HEK293 (cell line): ENCODE measurements around the gene NAV2.

ENCODE experiments used
- CTCF ChIA-PET: fragments of 350-600 bp; formaldehyde crosslinking; extraction: SDS; loops from one replicate; lab custom pipeline; 2021; ENCODE audit warnings: antibody characterized with exemption; lab: Yijun Ruan, JAX
- POLR2A ChIA-PET: fragments of 300-600 bp; formaldehyde crosslinking; extraction: SDS; loops from one replicate; lab custom pipeline; 2020; ENCODE audit warnings: antibody characterized with exemption, inconsistent platforms; lab: Yijun Ruan, JAX
- H3K27ac ChIP-seq: fragments of 200-500 bp; sonication (Bioruptor generic); 2 replicates; pipeline ENCODE4 v1.5.1; 2014; ENCODE audit warnings: low read depth, low read length, control low read depth, inconsistent platforms; ENCODE audit errors: extremely low read depth
- H3K36me3 ChIP-seq, 2 experiments: fragments of 200-500 bp in 1 of 2; sonication (Bioruptor generic) in 1 of 2; 1 replicate in 1 of 2; 2 replicates in 1 of 2; pipeline ENCODE4 v1.5.1; 2014 to 2017; ENCODE audit warnings: inconsistent platforms in 2 of 2, low read length in 2 of 2; ENCODE audit not compliant: control insufficient read depth in 2 of 2, insufficient read depth in 1 of 2
- H3K4me1 ChIP-seq: fragments of 200-500 bp; sonication (Bioruptor generic); 2 replicates; pipeline ENCODE4 v1.5.1; 2014; ENCODE audit warnings: mild to moderate bottlenecking, low read length, inconsistent platforms; ENCODE audit not compliant: control insufficient read depth, insufficient read depth
- H3K4me3 ChIP-seq: 2 replicates; pipeline ENCODE4 v1.5.1; 2011; ENCODE audit warnings: low read depth, mild to moderate bottlenecking, control low read depth, low read length, moderate library complexity
- H3K9me3 ChIP-seq: fragments of 200-500 bp; sonication (Bioruptor generic); 2 replicates; pipeline ENCODE4 v1.5.1; 2014; ENCODE audit warnings: low read depth, low read length, inconsistent platforms; ENCODE audit not compliant: control insufficient read depth, insufficient read depth
- GFI1B ChIP-seq: fragments of 450-650 bp; formaldehyde crosslinking; IDR thresholded peaks from 2 replicates; pipeline ENCODE4 v1.5.1; 2016; ENCODE audit warnings: missing biosample characterization, missing genetic modification characterization
- GLIS2 ChIP-seq: fragments of 450-650 bp; formaldehyde crosslinking; IDR thresholded peaks from 2 replicates; pipeline ENCODE4 v1.5.1; 2016; ENCODE audit warnings: missing biosample characterization, missing genetic modification characterization
- KLF10 ChIP-seq: fragments of 450-650 bp; IDR thresholded peaks from 2 replicates; pipeline ENCODE4 v1.5.1; 2018; ENCODE audit warnings: missing biosample characterization, mild to moderate bottlenecking, missing genetic modification characterization
- OVOL3 ChIP-seq: fragments of 450-650 bp; formaldehyde crosslinking; IDR thresholded peaks from 2 replicates; pipeline ENCODE4 v1.5.1; 2016; ENCODE audit warnings: missing biosample characterization, missing genetic modification characterization
- SP3 ChIP-seq: fragments of 450-650 bp; formaldehyde crosslinking; IDR thresholded peaks from 2 replicates; pipeline ENCODE4 v1.5.1; 2016; ENCODE audit warnings: missing biosample characterization, missing genetic modification characterization
- ZBTB8A ChIP-seq: fragments of 450-650 bp; formaldehyde crosslinking; IDR thresholded peaks from 2 replicates; pipeline ENCODE4 v1.5.1; 2016; ENCODE audit warnings: missing biosample characterization, missing genetic modification characterization
- ZIC2 ChIP-seq: fragments of 450-650 bp; formaldehyde crosslinking; IDR thresholded peaks from 2 replicates; pipeline ENCODE4 v1.5.1; 2016; ENCODE audit warnings: missing biosample characterization, missing genetic modification characterization
- ZNF169 ChIP-seq: fragments of 450-650 bp; formaldehyde crosslinking; IDR thresholded peaks from 2 replicates; pipeline ENCODE4 v1.5.1; 2016; ENCODE audit warnings: missing biosample characterization, missing genetic modification characterization
- ZNF19 ChIP-seq: fragments of 450-650 bp; formaldehyde crosslinking; IDR thresholded peaks from 2 replicates; pipeline ENCODE4; 2016; ENCODE audit warnings: missing biosample characterization, missing genetic modification characterization, low read depth
- ZNF202 ChIP-seq: fragments of 450-650 bp; formaldehyde crosslinking; IDR thresholded peaks from 2 replicates; pipeline ENCODE4 v1.5.1; 2016; ENCODE audit warnings: missing biosample characterization, missing genetic modification characterization, borderline replicate concordance
- ZNF239 ChIP-seq: fragments of 450-650 bp; formaldehyde crosslinking; IDR thresholded peaks from 2 replicates; pipeline ENCODE4 v1.5.1; 2016; ENCODE audit warnings: missing biosample characterization, missing genetic modification characterization
- ZNF274 ChIP-seq, 2 experiments: fragments of 200-500 bp in 1 of 2; fragments of 450-650 bp in 1 of 2; sonication (Bioruptor generic) in 1 of 2; formaldehyde crosslinking in 1 of 2; IDR thresholded peaks; 2 replicates each; pipeline versions ENCODE4 v1.5.1 to v1.6.1; 2014 to 2016; ENCODE audit warnings: borderline replicate concordance in 1 of 2, inconsistent platforms in 1 of 2, low read length in 1 of 2, missing biosample characterization in 1 of 2, missing genetic modification characterization in 1 of 2
- ZNF311 ChIP-seq: fragments of 450-650 bp; formaldehyde crosslinking; IDR thresholded peaks from 2 replicates; pipeline ENCODE4 v1.5.1; 2017; ENCODE audit warnings: missing biosample characterization, missing genetic modification characterization, borderline replicate concordance
- ZNF366 ChIP-seq: fragments of 450-650 bp; formaldehyde crosslinking; conservative IDR thresholded peaks from 2 replicates; pipeline ENCODE4 v1.5.1; 2016; ENCODE audit warnings: missing biosample characterization, missing genetic modification characterization
- ZNF391 ChIP-seq: fragments of 450-650 bp; formaldehyde crosslinking; IDR thresholded peaks from 2 replicates; pipeline ENCODE4 v1.5.1; 2016; ENCODE audit warnings: low read depth, missing biosample characterization, missing genetic modification characterization, borderline replicate concordance
- ZNF394 ChIP-seq: fragments of 450-650 bp; formaldehyde crosslinking; IDR thresholded peaks from 2 replicates; pipeline ENCODE4 v1.5.1; 2016; ENCODE audit warnings: missing biosample characterization, missing genetic modification characterization, mild to moderate bottlenecking, moderate library complexity, borderline replicate concordance
- ZNF548 ChIP-seq: fragments of 450-650 bp; formaldehyde crosslinking; IDR thresholded peaks from 2 replicates; pipeline ENCODE4 v1.5.1; 2016; ENCODE audit warnings: missing biosample characterization, missing genetic modification characterization
- ZNF571 ChIP-seq: fragments of 450-650 bp; formaldehyde crosslinking; IDR thresholded peaks from 2 replicates; pipeline ENCODE4 v1.5.0; 2017; ENCODE audit warnings: missing biosample characterization, missing genetic modification characterization
- ZNF677 ChIP-seq: fragments of 450-650 bp; IDR thresholded peaks from 2 replicates; pipeline ENCODE4 v1.5.0; 2018; ENCODE audit warnings: missing biosample characterization, mild to moderate bottlenecking, missing genetic modification characterization, moderate library complexity
- ZNF830 ChIP-seq: fragments of 450-650 bp; IDR thresholded peaks from 2 replicates; pipeline ENCODE4 v1.5.0; 2018; ENCODE audit warnings: missing biosample characterization, missing genetic modification characterization, low read depth, mild to moderate bottlenecking, moderate library complexity
- ZNF837 ChIP-seq: fragments of 450-650 bp; formaldehyde crosslinking; IDR thresholded peaks from 2 replicates; pipeline ENCODE4 v1.5.1; 2016; ENCODE audit warnings: missing biosample characterization, missing genetic modification characterization
- TF ChIP-seq, protein P1 (sequence below): fragments of 450-650 bp; formaldehyde crosslinking; IDR thresholded peaks from 2 replicates; pipeline ENCODE4 v1.5.1; 2016; ENCODE audit warnings: missing biosample characterization, missing genetic modification characterization
- TF ChIP-seq, protein P2 (sequence below): fragments of 450-650 bp; formaldehyde crosslinking; IDR thresholded peaks from 2 replicates; pipeline ENCODE4 v1.5.1; 2016; ENCODE audit warnings: missing biosample characterization, missing genetic modification characterization, borderline replicate concordance
- TF ChIP-seq, protein P3 (sequence below): fragments of 450-650 bp; formaldehyde crosslinking; IDR thresholded peaks from 2 replicates; pipeline ENCODE4 v1.5.1; 2016; ENCODE audit warnings: missing biosample characterization, missing genetic modification characterization

The NAV2 gene

GRCh38 chr11:20114588-20114987 is 402.0 kb downstream of the NAV2 start:
- no peak overlapping the region for H3K4me3 ChIP-seq
- peaks cover 0 to 38% of the 10 kb centered on the region in 2 experiments; a peak in 1 of 3 replicates for H3K36me3 ChIP-seq
- TF ChIP-seq, protein P1, sequence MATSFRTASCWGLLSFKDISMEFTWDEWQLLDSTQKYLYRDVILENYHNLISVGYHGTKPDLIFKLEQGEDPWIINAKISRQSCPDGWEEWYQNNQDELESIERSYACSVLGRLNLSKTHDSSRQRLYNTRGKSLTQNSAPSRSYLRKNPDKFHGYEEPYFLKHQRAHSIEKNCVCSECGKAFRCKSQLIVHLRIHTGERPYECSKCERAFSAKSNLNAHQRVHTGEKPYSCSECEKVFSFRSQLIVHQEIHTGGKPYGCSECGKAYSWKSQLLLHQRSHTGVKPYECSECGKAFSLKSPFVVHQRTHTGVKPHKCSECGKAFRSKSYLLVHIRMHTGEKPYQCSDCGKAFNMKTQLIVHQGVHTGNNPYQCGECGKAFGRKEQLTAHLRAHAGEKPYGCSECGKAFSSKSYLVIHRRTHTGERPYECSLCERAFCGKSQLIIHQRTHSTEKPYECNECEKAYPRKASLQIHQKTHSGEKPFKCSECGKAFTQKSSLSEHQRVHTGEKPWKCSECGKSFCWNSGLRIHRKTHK (tag by site-specific recombination), result no peak
- TF ChIP-seq GFI1B (no peak), ZNF169 (tag by site-specific recombination) (no peak), ZNF837 (tag by site-specific recombination) (no peak)
- TF ChIP-seq, protein P2, sequence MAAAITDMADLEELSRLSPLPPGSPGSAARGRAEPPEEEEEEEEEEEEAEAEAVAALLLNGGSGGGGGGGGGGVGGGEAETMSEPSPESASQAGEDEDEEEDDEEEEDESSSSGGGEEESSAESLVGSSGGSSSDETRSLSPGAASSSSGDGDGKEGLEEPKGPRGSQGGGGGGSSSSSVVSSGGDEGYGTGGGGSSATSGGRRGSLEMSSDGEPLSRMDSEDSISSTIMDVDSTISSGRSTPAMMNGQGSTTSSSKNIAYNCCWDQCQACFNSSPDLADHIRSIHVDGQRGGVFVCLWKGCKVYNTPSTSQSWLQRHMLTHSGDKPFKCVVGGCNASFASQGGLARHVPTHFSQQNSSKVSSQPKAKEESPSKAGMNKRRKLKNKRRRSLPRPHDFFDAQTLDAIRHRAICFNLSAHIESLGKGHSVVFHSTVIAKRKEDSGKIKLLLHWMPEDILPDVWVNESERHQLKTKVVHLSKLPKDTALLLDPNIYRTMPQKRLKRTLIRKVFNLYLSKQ (tag by site-specific recombination), result no peak
- CTCF ChIA-PET, result interaction anchor here (0.6 to 8.6 kb wide), 7 partner anchors 14 to 1044 kb away, joined by 3 to 70 read pairs (median 3); no protein-coding TSS in a partner anchor
- peaks cover 3% of the 10 kb centered on the region; the same call in 1 of the 2 replicates for H3K4me1 ChIP-seq
- H3K9me3 ChIP-seq, result no peaks in the 10 kb centered on the region
- POLR2A ChIA-PET, result no interaction called here
- H3K27ac ChIP-seq, result no peak overlapping the region

GRCh38 chr11:20116825-20117224 is 404.2 kb downstream of the NAV2 start:
- no peak overlapping the region for H3K4me3 ChIP-seq
- TF ChIP-seq ZBTB8A (tag by site-specific recombination) (no peak), ZNF274 (IDR thresholded peaks at IDR 0.05; ENCODE audit: low read length) (no peak), ZNF274 (tag by site-specific recombination; IDR thresholded peaks at IDR 0.05; ENCODE audit: borderline replicate concordance) (no peak), ZNF19 (tag by site-specific recombination) (no peak), ZNF677 (no peak), KLF10 (tag by site-specific recombination) (no peak), ZNF202 (tag by site-specific recombination) (no peak), OVOL3 (no peak), ZIC2 (tag by site-specific recombination) (no peak), ZNF830 (tag by site-specific recombination) (no peak), ZNF366 (tag by site-specific recombination) (no peak), ZNF571 (no peak), GLIS2 (tag by site-specific recombination) (no peak), ZNF548 (tag by site-specific recombination) (no peak), ZNF239 (tag by site-specific recombination) (no peak), ZNF391 (tag by site-specific recombination) (no peak), SP3 (tag by site-specific recombination) (no peak), ZNF394 (tag by site-specific recombination) (no peak), ZNF311 (tag by site-specific recombination) (no peak)
- TF ChIP-seq, protein P3, sequence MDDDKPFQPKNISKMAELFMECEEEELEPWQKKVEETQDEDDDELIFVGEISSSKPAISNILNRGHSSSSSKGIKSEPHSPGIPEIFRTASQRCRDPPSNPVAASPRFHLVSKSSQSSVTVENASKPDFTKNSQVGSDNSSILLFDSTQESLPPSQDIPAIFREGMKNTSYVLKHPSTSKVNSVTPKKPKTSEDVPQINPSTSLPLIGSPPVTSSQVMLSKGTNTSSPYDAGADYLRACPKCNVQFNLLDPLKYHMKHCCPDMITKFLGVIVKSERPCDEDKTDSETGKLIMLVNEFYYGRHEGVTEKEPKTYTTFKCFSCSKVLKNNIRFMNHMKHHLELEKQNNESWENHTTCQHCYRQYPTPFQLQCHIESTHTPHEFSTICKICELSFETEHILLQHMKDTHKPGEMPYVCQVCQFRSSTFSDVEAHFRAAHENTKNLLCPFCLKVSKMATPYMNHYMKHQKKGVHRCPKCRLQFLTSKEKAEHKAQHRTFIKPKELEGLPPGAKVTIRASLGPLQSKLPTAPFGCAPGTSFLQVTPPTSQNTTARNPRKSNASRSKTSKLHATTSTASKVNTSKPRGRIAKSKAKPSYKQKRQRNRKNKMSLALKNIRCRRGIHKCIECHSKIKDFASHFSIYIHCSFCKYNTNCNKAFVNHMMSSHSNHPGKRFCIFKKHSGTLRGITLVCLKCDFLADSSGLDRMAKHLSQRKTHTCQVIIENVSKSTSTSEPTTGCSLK (tag by site-specific recombination), result no peak
- TF ChIP-seq, all 188 proteins: peak for 0
- Histone ChIP-seq H3K4me1 (peaks cover 2% of the 10 kb centered on the region; the same call in 1 of the 2 replicates), H3K9me3 (no peaks in the 10 kb centered on the region), H3K27ac (no peak overlapping the region), H3K36me3 (peaks cover 0 to 40% of the 10 kb centered on the region in 2 experiments; a peak in 1 of 3 replicates)
- ChIA-PET CTCF (interaction anchor here (0.6 to 8.6 kb wide), 4 partner anchors 12 to 765 kb away, joined by 3 to 70 read pairs (median 5); no protein-coding TSS in a partner anchor), POLR2A (no interaction called here)
